CD4-positive, alpha-beta T cell treated with Interleukin-4 for 4 hours (primary cell): ENCODE measurements around the gene KIF26B.
"Not testable (repeated sequence)": the region's sequence is repeated elsewhere in the genome, so short reads cannot be mapped to it uniquely, and the experiment has no call there.

Source experiments
- DNase-seq: peaks from one replicate; pipeline ENCODE4 v3.0.0-alpha.2; 2020

The KIF26B gene

DNA sequence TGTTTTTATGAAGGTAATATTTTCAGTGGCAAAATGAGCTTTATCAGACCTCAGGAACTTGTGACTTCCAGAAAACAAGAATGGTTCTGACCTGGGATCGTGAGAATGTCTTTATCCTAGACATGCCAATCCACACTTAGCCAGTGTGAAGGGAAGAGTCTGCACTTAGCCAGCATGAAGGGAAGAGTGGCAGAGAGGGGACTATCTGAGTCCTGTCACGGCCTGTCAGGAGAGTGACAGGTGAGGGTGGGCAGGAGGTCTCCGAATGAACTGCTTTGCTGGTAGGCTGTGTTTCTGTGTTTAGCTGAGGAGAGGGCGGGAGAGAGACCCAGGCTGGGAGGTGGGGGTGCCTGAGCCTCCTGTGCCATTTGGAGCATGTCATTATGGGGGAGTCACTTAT is 173.1 kb downstream of the KIF26B start:
- DNase-seq: no peak

DNA sequence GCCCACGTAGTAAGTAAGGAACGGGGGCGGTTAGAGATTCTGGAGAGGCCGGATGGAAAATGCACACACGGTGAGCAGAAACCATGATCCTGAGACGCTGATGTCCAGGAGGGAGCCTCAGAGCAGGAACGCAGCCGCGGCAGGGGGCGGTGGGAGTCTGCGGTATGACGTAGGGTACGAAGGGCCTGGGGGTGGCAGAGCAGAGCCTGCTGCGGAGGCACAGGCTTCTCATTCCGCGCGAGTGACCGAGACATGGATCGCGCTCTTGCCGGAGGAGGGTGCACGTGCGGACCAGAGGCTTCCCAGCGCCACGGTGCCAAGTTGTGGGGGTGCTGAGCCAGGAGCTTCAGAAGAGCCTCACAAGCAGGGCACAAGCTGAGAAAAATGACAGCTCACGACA is 176.2 kb downstream of the KIF26B start:
- no peak for DNase-seq

DNA sequence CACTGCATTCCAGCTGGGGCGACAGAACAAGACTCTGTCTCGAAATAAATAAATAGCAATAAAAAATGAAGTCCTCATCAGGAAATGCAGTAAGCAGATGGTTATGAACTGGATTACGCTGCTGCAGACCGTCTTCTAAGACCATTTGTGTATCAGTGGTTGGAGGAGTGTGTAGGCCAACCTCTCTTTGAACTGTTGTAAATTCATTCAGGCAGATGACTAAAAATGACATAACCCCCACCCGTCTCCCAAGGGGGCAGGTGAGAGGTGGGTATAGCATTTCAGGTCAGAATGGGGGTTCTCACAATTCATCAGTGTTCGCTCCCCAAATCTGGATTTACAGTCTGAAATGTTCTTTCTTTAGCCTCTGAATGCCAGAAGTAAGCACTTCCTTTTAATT is 177.3 kb downstream of the KIF26B start:
- no peak for DNase-seq

DNA sequence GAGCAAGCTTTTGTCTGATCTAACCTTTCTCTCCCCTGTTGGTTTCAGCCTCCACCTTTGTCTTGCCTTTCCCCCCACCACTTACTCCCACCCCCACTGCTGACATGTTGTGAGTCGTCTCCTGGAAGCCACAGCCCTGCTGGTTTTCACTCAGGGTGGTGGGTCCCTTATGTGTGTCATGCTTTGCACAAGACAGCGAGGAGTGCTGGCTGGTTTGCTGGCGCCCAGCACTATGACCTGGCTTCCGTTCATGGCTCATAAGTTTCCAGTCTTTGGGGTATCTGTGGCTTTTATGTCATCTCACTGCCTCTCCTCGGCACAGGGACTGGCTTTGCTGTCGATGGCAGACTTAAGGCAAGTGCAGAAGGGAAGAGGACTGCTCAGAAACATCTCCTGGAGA is 177.7 kb downstream of the KIF26B start:
- no peak for DNase-seq

DNA sequence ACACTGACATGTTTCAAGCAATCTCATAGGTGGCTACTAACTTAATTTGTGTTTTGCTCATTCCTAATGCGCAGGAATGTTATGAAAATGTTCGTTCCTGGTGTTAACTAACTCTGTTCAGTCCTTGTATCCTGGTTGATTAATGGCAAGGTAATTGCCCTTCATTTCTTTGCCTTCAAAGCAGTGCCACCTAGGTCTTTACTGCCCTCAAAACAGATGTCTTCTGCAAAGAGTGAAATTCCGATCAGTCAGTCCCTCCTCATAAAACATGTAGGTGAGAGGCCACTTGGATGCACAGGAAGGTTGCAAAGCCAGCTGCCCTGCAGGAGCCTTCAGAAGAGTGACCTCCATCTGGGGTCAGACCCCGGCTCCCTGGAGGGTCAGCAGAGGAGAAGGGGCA is 179.4 kb downstream of the KIF26B start:
- no peak for DNase-seq

DNA sequence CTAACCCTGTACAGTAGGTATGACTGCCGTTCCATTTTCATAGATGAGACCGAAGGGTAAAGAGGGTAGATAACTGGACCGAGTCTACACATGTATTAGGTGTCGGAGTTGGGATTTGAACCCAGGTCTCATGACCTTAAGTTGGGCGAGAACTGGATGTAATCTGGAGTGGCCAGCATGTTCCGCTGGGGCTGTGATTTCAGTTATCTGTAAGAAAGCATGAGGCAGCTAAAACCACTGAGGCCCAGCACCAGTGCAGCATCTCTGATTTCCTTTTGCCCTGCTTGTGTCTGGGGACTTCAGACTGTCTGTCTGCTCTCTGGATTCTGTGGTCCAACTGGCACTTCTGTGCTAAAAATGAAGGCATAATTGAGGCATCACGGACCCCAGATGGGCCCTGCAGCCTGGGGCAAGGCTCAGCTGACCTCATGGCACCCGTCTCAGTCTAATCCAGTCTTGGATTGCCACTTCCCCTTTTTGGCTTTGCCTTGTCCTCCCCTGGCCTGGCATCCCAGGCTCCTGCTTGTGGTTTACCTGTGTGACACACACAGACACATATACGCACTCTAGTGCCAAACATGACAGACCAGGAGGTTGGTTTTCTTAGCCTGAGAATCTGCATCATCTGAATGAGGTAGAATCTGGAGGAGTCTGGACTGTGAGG is 180.2 kb downstream of the KIF26B start:
- no peak for DNase-seq

DNA sequence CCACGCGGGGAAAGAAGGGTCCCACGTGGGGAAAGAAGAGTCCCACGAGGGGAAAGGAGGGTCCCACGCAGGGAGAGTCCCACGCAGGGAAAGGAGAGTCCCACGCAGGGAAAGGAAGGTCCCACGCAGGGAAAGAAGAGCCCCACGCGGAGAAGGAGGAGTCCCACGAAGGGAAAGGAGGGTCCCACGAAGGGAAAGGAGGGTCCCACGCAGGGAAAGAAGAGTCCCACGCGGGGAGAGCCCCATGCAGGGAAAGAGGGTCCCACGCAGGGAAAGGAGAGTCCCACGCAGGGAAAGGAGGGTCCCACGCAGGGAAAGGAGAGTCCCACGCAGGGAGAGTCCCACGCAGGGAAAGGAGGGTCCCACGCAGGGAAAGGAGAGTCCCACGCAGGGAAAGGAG is 180.9 kb downstream of the KIF26B start:
- DNase-seq: not testable (repeated sequence)

DNA sequence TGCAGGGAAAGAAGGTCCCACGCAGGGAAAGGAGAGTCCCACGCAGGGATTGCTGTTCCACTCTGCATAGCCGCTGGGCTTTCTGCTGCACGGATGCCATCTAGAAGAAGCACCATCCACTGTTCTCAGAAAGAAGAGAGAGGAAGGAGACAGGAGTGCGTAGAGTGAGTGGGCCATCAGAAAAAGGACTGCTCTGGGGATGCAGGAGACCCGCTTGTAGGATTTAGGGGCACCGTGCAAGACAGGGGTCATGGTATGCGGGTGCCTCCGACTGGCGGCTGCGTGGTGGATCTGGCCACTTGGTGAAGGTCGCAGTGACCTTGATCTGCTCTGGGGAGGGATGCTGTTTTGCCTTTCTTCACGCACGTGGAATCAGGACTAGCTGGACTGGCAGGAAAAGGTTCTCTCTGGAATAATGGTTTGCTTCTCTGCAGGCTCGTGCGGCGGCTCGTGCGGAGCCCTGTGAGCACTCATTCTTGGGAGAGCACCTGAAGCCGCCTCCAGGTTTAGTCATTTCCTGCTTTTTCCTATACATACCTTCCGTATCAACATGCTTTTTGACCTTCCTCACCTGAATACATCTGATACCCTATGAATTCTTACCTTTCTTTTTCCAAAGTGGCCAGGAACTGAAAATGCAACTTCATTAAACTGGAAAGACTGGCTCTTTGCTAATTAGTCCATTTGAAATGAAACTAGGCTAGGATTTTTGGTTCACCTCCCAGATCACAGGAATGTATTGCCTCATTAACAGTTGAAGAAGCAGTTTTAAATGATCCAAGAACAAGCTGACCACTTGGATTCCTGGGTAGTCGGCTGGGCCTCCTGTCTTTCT is 181.6 kb downstream of the KIF26B start:
- DNase-seq: no peak

DNA sequence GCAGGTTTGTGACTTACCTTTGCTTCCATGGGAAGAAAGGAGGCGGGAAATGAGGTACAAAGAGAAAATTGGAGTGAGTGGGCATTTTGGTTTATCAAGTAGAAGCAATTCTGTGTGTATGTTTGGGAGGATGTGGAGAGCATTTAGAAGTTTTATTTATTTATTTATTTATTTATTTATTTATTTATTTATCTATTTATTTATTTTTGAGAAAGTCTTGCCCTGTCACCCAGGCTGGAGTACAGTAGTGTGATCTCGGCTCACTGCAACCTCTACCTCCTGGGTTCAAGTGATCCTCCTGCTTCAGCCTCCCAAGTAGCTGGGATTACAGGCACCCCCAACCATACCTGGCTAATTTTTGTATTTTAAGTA is 182.2 kb downstream of the KIF26B start:
- not testable (repeated sequence) for DNase-seq

DNA sequence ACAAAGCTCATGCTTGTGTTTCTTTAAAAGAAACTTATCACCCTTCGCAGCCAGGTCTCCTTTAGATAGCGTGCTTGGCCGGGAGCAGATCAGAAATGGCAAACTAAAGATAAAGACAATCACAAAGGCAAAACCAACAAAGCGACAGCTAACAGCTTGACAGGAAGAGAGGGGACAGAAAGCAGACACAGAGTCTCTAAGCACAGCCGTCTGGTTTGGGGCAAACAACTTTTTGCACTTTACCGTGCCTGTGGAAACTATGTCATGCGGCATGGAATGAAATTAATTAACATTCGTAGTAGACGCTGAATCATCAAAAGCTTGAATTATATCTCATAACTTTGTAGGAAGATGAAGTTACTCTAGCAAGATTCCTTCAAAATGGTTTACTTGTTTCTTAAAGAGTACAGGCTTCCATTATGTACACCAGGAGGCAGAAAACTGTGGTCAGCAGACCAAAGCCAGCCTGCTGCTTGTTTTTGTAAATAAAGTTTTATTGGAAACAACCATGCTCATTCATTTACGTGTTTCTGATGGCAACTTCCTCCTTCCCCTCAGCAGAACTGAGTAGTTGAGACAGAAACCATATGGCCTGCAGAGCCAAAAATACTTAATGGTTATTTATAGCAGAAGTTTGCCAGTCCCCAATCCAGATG is 183.2 kb downstream of the KIF26B start:
- no peak for DNase-seq

DNA sequence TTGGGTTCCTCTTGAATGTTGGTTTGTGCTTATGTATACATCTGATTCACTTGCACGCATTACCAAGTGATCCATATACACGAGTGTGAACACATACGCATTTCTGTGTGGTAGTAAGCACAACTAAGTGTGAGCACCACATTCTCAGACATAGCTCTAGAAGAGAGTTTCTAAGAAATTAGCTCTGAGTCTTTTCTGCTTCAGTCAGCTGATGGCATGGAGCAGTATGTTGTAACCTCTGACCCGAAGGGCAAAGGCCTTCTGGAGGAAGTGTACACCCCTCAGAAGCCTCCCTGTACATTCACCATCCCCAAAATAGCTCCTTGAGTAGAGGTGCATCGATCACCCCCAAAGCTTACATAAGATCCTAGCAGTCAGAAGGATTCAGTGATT is 183.7 kb downstream of the KIF26B start:
- DNase-seq: no peak

DNA sequence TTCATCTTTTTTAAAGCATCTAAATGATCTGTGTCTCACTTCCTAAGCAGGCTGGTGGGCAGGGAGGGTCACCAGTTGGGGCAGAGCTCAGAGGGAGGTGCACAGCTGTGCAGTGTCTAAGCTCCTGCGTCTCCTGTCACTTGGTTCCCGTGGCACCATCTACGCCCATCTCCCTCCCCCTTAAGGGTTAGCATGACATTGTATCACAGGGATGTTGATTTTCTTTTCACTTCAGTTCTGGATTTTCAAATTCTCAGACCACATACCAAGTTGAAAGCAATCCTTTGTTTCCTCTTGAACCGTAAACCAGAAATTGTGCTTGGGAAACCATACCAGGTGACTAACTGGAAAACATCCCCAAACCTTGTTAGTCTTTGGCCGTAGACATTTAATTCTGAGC is 187.0 kb downstream of the KIF26B start:
- no peak for DNase-seq

DNA sequence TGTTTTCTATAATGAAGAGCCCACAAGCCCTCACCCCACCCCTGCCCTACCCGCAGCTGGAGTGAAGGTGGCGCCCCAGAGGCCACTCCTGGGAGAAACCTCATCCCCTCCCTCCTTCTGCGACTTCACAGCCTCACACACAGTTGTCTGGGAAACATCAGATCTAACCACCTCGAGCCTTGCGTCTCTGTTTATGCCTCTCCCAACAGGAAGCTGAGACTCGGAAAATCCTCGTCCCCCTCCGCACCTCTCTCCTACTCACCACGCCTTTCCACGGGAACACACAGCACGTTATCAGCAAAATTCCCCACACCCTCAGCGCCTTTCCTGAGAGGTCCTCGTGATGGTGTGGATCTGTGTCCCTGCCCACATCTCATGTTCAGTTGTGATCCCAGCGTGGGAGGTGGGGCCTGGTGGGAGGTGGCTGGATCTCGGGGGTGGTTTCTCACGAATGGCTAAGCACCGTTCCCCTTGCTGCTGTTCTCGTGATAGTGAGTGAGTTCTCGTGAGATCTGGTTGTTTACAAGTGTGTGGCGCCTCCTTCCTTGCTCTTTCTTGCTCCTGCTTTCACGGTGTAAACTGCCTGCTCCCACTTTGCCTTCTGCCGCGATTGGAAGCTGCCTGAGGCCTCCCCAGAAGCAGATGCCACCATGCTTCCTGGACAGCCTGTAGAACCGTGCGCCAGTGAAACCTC is 190.6 kb downstream of the KIF26B start:
- DNase-seq: no peak

DNA sequence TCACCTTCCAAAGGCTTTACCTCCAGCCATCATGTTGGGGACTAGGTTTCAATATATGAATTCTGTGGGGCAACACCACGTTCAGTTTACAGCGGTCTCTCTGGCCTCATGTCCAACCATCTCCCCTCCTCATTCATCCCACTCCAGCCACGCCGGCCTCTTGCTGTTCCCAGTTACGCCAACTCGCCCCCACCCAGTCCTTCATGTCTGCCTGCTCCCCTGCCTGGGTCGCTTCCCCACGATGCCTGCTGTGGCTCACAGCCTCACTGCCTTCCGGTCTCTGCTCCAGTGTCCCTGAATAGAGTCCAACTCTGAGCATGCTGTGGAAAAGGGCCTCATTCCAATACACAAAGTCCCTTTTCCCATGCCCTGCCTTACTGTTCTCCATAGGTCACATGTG is 193.8 kb downstream of the KIF26B start:
- DNase-seq: no peak

DNA sequence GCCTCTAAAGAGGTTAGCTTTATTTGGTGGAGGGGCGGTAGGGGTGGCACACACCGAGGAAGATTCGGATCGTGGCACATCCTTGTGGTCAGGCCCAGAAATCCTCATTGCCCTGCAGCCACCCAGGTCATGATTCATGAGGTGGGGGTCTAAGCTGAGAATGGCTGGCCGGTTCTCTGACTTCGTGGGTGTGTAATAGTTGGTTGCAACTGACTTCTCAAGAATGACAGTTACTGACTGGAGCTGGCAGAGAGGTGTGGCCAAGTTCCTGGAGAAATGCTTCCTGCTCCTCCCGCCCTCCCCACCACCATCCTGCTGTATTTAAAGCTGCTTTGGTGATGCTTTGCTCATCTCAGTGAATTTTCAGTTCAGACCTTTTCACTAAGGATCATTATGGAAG is 198.6 kb downstream of the KIF26B start:
- DNase-seq: no peak

DNA sequence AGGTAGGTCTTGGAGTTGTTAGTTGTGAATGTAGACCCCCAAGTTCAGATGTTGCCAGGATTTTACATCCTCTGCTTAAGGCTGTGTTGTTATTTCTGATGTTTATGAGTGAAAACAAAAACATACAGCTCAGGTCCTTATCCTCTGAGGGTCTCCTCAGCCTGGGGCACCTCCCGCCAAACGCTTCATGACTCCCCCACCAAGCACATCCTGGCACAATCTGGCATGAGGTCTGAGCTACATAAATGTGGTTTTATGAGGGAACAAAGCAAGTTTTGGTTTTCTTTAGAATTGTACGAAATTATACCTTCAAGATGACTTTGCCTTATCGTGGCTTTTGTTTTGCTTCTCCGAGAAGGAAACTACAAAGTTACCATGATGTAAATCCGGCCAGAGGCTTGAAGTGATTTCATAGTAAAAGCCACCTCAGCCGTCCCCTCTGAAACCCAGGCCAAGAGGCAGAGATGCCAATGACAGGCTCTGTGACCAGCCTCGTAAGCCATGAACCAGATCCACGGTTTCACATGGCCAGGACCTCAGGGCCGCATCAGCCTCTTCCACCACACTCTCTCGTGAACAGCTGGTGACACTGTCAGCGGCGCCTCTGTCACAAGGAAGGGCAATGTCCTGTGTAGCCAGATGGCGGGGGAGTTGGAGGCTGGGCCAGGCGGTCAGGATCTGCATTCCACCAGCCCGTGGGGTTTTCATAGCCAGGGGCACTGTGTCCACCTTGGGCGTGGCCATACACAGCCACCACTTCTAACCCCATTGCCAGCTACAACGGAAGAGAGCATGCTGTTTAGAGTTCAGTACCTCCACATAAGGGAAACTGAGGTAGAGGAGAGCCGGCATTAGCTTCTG is 199.4 kb downstream of the KIF26B start:
- DNase-seq: no peak

DNA sequence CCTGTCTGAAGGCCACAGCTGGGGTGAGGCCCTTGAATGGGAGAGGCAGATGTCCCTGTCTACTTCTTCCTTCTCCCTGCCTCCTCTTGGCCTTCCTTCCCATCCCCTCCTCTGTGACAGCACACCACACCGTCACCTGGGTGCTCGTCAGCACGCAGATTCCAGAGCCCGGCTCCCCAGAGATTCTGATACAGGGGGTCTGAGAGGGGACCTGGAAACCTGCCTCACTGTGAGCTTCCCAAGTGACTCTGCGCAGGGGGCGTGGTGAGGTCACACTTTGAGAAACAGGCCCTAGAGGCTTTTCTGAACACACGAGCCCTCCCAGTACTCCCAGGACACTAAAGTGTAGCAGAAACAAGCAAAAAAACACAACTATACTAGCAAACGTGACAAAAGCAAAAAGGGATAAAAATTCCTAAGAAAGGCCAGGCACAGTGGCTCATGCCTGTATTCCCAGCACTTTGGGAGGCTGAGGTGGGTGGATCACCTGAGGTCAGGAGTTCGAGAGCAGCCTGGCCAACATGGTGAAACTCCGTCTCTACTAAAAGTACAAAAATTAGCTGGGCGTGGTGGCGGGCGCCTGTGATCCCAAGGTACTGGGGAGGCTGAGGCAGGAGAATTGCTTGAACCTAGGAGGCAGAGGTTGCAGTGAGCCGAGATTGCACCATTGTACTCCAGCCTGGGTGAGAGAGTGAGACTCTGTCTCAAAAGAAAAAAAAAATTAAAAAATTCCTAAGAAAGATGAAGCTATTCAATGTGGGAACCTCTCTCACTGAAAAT is 201.3 kb downstream of the KIF26B start:
- DNase-seq: not testable (repeated sequence)

DNA sequence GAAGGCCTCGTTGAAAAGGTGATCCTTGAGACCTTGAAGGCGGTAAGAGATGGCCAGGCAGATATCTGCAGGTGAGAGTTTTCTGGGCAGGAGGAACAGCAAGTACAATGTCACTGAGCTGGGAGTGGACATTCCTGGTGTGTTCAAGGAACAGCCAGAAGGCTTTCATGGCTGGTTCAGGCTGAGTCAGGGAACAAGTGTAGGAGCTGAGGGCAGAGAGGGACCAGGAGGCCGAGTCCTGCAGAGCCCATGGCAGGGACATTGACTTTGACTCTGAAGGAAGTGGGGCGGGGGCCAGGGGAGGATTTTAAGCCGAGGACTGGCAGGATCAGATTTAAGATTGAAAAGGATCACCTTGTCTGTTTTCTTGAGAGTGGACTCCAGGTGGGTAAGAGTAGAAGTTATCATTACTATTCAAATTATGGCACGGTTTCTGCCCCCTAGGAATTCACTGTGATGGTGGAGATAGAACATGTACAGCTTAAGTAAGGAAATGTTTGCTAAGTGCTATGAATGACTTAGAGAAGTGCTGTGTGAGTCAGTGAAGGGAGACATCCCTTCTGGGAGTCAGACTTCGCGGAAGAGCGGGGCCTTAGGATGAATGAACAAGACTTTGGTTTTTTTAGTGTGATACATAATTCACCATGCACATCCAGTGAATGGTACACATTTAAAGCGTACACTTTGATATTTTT is 202.3 kb downstream of the KIF26B start:
- no peak for DNase-seq

DNA sequence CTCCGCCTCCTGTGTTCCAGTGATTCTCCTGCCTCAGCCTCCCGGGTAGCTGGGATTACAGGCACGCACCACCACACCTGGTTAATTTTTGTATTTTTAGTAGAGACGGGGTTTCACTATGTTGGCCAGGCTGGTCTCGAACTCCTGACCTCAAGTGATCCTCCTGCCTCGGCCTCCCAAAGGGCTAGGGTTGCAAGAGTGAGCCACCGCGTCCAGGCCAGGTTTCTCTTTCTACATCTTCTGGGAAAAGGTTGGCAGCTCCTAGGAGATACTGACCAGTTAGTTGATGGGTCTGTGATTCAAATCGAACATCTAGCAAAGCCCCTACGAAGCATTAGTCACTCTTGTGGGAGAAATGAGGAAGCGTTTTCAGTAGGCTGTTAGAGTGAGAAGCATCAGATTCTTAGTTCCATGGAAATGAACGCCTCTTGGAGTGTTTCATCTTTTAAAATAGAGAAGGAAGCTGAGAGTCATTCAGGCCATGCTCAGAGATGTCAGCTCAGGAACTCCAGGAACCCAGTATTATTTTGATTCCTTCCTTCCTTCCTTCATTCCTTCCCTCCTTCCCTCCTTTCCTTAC is 204.4 kb downstream of the KIF26B start:
- not testable (repeated sequence) for DNase-seq

DNA sequence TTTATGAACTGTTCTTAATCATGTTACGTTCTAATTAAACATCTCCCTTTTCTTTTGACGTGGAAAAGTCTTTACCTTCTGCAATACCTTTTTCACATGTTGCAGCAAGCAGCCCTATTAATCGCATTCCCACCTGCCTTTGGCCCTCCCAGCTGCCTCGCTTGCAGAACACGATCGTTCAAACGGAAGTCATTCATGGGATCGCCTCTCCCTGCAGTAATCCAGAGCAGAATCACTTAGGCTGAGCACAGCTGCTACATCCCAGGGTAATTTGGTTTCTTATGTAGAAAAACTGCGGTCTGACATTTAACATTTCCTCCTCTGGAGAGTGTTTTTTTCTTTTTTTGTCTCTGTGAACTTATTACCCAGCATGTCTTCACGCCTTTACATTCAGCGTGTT is 206.3 kb downstream of the KIF26B start:
- no peak for DNase-seq

DNA sequence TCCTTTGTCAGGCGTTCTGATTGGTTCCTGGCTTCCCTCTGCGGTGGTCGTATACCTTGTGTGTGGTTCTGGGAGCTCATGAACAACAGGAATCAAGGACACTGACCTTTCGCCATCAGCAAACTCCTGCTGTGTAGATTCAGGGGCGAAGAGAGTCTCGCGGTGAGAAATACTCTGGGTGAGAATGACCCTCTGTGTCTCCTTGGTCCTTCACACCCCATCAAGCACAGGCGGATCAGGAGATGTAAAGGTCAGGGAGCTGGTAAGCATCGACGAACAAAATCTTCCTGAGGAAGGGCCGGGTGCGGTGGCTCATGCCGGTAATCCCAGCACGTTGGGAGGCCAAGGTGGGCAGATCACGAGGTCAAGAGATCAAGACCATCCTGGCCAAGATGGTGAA is 207.2 kb downstream of the KIF26B start:
- no peak for DNase-seq
